Immature natural killer cell (primary cell): ENCODE measurements around the gene CFAP251. TPM values are rescaled to one million over a fixed set of nuclear protein-coding genes. Genes with fewer than 3 reads are reported as not detected.

ENCODE experiments used
- DNase-seq, 3 donors: peaks; one replicate each; pipeline ENCODE4 v3.0.0; 2022; ENCODE audit warnings: mixed read lengths in 1 of 3
- H3K27ac Mint-ChIP-seq, 6 donors: one replicate each; pipeline ENCODE4 v1.8.0; 2020; ENCODE audit warnings: mixed read lengths in 6 of 6, mild to moderate bottlenecking in 5 of 6, inconsistent platforms in 4 of 6, moderate library complexity in 3 of 6
- H3K27me3 Mint-ChIP-seq, 3 donors: one replicate each; pipeline ENCODE4 v1.8.0; 2020 to 2021; ENCODE audit warnings: low read depth in 3 of 3, mild to moderate bottlenecking in 3 of 3, mixed read lengths in 3 of 3, moderate library complexity in 3 of 3, inconsistent platforms in 1 of 3
- H3K36me3 Mint-ChIP-seq, 3 donors: one replicate each; pipeline ENCODE4 v1.8.0; 2020; ENCODE audit warnings: mixed read lengths in 3 of 3, inconsistent platforms in 2 of 3, mild to moderate bottlenecking in 2 of 3
- H3K4me1 Mint-ChIP-seq, 2 donors: one replicate each; pipeline ENCODE4 v1.8.0; 2020; ENCODE audit warnings: inconsistent platforms in 2 of 2, mild to moderate bottlenecking in 2 of 2, mixed read lengths in 2 of 2, moderate library complexity in 1 of 2
- H3K4me3 Mint-ChIP-seq, 5 donors: one replicate each; pipeline ENCODE4 v1.8.0; 2020; ENCODE audit warnings: mild to moderate bottlenecking in 5 of 5, mixed read lengths in 5 of 5, inconsistent platforms in 3 of 5, moderate library complexity in 3 of 5
- H3K9me3 Mint-ChIP-seq, 6 donors: one replicate each; pipeline ENCODE4 v1.8.0; 2020; ENCODE audit warnings: mild to moderate bottlenecking in 6 of 6, mixed read lengths in 6 of 6, inconsistent platforms in 4 of 6, moderate library complexity in 3 of 6
- polyA plus RNA-seq, 3 donors: library from polyadenylated mRNA; unstranded; fragments of 300-500 nt; fragmentation: Illumina TruSeq; gene quantifications; one replicate each; pipeline ENCODE4 v1.2.3, GENCODE V29; 2021

CFAP251 gene
- polyA plus RNA-seq, 3 donors from 2014 or later: 0.04 TPM; not detected in 2

DNA sequence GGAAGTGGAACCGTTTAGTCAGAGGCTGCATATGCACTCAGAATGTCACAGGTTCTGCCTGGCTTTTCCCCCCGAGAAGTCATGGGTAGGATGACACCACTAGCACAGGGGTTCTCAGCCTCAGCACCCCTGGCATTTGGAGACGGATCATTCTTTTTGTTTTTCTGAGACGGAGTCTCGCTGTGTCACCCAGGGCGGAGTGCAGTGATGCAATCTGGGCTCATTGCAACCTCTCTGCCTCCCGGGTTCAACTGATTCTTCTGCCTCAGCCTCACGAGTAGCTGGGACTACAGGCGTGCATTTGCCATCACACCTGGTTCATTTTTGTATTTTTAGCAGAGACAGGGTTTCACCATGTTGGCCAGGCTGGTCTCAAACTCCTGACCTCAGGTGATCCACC is 131.4 kb downstream of the CFAP251 start:
- H3K4me3 Mint-ChIP-seq: no peak overlapping the region
- no peak for DNase-seq
- no peak overlapping the region for H3K27ac Mint-ChIP-seq
- H3K4me1 Mint-ChIP-seq: peaks cover 0 to 1% of the 10 kb centered on the region in 2 donors
- no peaks in the 10 kb centered on the region for H3K36me3 Mint-ChIP-seq
- no peaks in the 10 kb centered on the region for H3K9me3 Mint-ChIP-seq
- peaks cover 0 to 4% (median 0%) of the 10 kb centered on the region in 3 donors for H3K27me3 Mint-ChIP-seq

- Mint-ChIP-seq H3K27ac (no peak overlapping the region), H3K27me3 (peaks cover 0 to 4% (median 0%) of the 10 kb centered on the region in 3 donors), H3K9me3 (no peaks in the 10 kb centered on the region), H3K4me3 (no peak overlapping the region), H3K4me1 (peaks cover 0 to 1% of the 10 kb centered on the region in 2 donors), H3K36me3 (no peaks in the 10 kb centered on the region)
- DNase-seq: no peak
Measured at GRCh38 chr12:122050706-122051105, 132.3 kb downstream of the CFAP251 start.

GRCh38 chr12:122051231-122051876 is 133.0 kb downstream of the CFAP251 start:
- DNase-seq: no peak
- H3K36me3 Mint-ChIP-seq: no peaks in the 10 kb centered on the region
- H3K4me3 Mint-ChIP-seq: no peak overlapping the region
- H3K4me1 Mint-ChIP-seq: peaks cover 0 to 1% of the 10 kb centered on the region in 2 donors
- H3K27ac Mint-ChIP-seq: no peak overlapping the region
- H3K9me3 Mint-ChIP-seq: no peaks in the 10 kb centered on the region
- peaks cover 0 to 1% (median 0%) of the 10 kb centered on the region in 3 donors for H3K27me3 Mint-ChIP-seq

GRCh38 chr12:122052285-122052684 is 133.9 kb downstream of the CFAP251 start:
- Mint-ChIP-seq H3K4me3 (no peak overlapping the region), H3K4me1 (peaks cover 0 to 1% of the 10 kb centered on the region in 2 donors), H3K9me3 (no peaks in the 10 kb centered on the region), H3K36me3 (no peaks in the 10 kb centered on the region), H3K27me3 (peaks cover 0 to 5% (median 0%) of the 10 kb centered on the region in 3 donors), H3K27ac (no peak overlapping the region)
- DNase-seq: no peak

Other genes starting within 250 kb of the CFAP251 start
- 1 to 10 TPM; 1.4 to 3.4 (median 2.0) TPM for gene MORN3, start 248.9 kb upstream of the CFAP251 start, polyA plus RNA-seq
- gene TMEM120B, start 205.8 kb upstream of the CFAP251 start, polyA plus RNA-seq: 1 to 10 TPM; 1.8 to 4.0 (median 3.1) TPM
- gene RHOF, start 124.9 kb upstream of the CFAP251 start, polyA plus RNA-seq: 100 to 1,000 TPM in 2 of 3 donors, 10 to 100 TPM in 1; 97.6 to 183 (median 128) TPM
- gene SETD1B, start 114.6 kb upstream of the CFAP251 start, polyA plus RNA-seq: 1 to 10 TPM in 1 of 3 donors, under 1 TPM in 1, not detected in 1; 0.56 to 2.3 TPM
- gene HPD, start 59.7 kb upstream of the CFAP251 start, polyA plus RNA-seq: not detected
- 100 to 1,000 TPM in 1 of 3 donors, 10 to 100 TPM in 2; 92.9 to 120 (median 98.2) TPM for gene PSMD9, start 29.8 kb upstream of the CFAP251 start, polyA plus RNA-seq
- 1 to 10 TPM in 1 of 3 donors, under 1 TPM in 2; 0.27 to 1.5 (median 0.48) TPM for gene BCL7A, start 103.3 kb downstream of the CFAP251 start, polyA plus RNA-seq
- 10 to 100 TPM in 1 of 3 donors, 1 to 10 TPM in 2; 3.5 to 10.6 (median 4.7) TPM for gene MLXIP, start 160.2 kb downstream of the CFAP251 start, polyA plus RNA-seq